ENCODE results near the gene ATXN1.

The ATXN1 gene

DNA sequence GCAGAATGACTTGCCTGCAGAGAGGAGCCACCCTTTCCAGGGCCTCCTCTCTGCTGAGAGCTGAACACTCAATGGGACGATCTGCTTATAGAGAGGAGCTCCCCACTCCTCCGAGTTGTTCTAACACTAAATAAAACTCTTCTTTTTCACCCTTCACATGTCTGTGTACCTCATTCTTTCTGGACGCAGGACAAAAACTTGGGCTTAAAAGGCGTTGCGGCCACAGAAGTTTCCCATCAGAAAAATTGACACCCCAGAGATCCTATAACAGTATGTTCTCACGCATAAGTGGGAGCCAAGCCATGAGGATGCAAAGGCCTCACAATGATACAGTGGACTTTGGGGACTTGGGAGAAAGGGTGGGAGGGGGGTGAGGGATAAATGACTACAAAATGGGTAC, 401.7 kb downstream of the ATXN1 start:
- H3K4me1 ChIP-seq (ENCODE audit: control insufficient read depth, low read length), result no peaks in the 10 kb centered on the region
- TF ChIP-seq EZH2phosphoT487 (IDR thresholded peaks at IDR 0.05; ENCODE audit: borderline replicate concordance, low read length), result no peak
- TF ChIP-seq, protein P1, sequence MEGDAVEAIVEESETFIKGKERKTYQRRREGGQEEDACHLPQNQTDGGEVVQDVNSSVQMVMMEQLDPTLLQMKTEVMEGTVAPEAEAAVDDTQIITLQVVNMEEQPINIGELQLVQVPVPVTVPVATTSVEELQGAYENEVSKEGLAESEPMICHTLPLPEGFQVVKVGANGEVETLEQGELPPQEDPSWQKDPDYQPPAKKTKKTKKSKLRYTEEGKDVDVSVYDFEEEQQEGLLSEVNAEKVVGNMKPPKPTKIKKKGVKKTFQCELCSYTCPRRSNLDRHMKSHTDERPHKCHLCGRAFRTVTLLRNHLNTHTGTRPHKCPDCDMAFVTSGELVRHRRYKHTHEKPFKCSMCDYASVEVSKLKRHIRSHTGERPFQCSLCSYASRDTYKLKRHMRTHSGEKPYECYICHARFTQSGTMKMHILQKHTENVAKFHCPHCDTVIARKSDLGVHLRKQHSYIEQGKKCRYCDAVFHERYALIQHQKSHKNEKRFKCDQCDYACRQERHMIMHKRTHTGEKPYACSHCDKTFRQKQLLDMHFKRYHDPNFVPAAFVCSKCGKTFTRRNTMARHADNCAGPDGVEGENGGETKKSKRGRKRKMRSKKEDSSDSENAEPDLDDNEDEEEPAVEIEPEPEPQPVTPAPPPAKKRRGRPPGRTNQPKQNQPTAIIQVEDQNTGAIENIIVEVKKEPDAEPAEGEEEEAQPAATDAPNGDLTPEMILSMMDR (IDR thresholded peaks at IDR 0.05; ENCODE audit: low read depth, low read length, poor library complexity, severe bottlenecking), result no peak

DNA sequence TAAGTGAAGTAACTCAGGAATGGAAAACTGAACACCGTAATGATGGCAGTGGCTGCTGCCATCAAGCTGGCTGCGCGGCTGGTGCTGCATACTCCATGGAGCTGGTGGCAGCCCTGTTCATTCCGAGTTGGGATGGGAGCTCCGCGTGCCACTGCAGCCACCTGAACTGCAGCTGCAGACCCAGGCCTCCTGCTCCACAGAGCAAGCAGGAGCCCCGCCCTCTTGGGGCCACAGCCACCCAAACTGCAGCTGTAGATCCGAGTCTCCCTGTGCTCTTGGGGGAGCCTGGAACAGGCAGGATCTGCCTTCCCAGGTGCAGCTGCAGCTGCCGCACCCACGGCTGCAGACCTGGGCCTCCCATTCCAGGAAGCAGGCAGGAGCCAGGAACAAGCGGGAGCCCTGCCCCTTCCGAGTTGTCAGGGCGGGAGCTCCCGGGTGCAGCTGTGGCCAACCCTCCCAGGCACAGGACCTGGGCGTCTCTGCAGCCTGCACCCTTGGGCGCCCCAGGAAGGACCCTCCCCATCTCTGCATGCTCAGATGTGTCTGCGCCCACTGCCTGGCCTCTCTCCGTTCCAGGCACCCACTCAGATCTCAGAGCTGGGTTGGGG, 402.6 kb downstream of the ATXN1 start:
- Histone ChIP-seq H3K36me3 (ENCODE audit: control insufficient read depth, low read length) (no peaks in the 10 kb centered on the region), H3K4me2 (ENCODE audit: low read length) (no peak overlapping the region), H3K79me2 (ENCODE audit: control insufficient read depth, low read length) (no peaks in the 10 kb centered on the region), H4K20me1 (ENCODE audit: control insufficient read depth, insufficient read depth, low read depth, low read length) (no peaks in the 10 kb centered on the region), H3K9me3 (ENCODE audit: control insufficient read depth, insufficient read depth, low read length) (no peaks in the 10 kb centered on the region), H3K27me3 (ENCODE audit: control insufficient read depth, low read length) (no peaks in the 10 kb centered on the region), H3K4me3 (ENCODE audit: low read length) (no peak overlapping the region), H3K27ac (ENCODE audit: low read depth, low read length) (no peak overlapping the region), H3K4me1 (ENCODE audit: control insufficient read depth, low read length) (no peaks in the 10 kb centered on the region), H3K9me2 (replicated peaks; ENCODE audit: control insufficient read depth, low read length) (no peaks in the 10 kb centered on the region), H3F3A (ENCODE audit: control insufficient read depth, insufficient read depth) (no peaks in the 10 kb centered on the region)
- TF ChIP-seq, protein P1 (IDR thresholded peaks at IDR 0.05; ENCODE audit: low read depth, low read length, poor library complexity, severe bottlenecking), result no peak
- TF ChIP-seq EZH2phosphoT487 (IDR thresholded peaks at IDR 0.05; ENCODE audit: borderline replicate concordance, low read length), result no peak

More for the DNA sequence above, 401.7 kb downstream of the ATXN1 start:
- Histone ChIP-seq H3K9me3 (ENCODE audit: control insufficient read depth, insufficient read depth, low read length) (no peaks in the 10 kb centered on the region), H3K4me3 (ENCODE audit: low read length) (no peak overlapping the region), H3K36me3 (ENCODE audit: control insufficient read depth, low read length) (no peaks in the 10 kb centered on the region), H3K4me2 (ENCODE audit: low read length) (no peak overlapping the region), H3K27ac (ENCODE audit: low read depth, low read length) (no peak overlapping the region), H3K9me2 (replicated peaks; ENCODE audit: control insufficient read depth, low read length) (no peaks in the 10 kb centered on the region), H3K27me3 (ENCODE audit: control insufficient read depth, low read length) (no peaks in the 10 kb centered on the region), H3K79me2 (ENCODE audit: control insufficient read depth, low read length) (no peaks in the 10 kb centered on the region), H3F3A (ENCODE audit: control insufficient read depth, insufficient read depth) (no peaks in the 10 kb centered on the region), H4K20me1 (ENCODE audit: control insufficient read depth, insufficient read depth, low read depth, low read length) (no peaks in the 10 kb centered on the region)

DNA sequence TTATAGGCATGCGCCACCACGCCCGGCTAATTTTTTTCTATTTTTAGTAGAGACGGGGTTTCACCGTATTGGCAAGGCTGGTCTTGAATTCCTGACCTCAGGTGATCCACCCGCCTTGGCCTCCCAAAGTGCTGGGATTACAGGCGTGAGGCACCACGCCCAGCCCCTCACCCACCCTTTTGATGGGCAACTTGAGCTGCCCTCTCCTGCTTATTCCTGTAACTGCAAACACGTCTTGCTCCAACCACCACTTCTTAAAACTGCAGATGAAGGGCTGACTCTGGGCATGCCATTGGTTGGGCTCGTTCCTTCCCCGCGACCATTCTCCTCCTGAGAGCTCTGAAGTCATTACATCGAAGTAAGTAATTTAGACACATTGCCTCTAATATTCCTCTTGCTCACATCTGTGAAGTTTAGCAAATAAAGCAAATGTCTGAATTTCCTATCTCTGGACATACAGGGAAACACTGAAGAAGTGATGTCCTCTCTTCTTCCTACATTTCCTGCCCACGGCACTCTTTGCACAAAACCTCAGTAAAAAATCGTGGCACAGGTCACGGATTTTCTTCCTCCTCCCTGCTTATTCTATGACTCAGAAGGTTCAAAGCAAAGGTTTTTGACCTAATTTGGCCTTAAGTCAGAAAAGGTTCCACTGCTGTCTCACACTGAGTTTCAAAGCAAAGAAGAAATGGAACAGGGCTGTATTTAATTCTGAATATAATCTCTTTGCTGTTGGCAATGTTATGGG, 405.4 kb downstream of the ATXN1 start:
- no peaks in the 10 kb centered on the region for H3K4me1 ChIP-seq (ENCODE audit: control insufficient read depth, low read length)
- H3K27me3 ChIP-seq (ENCODE audit: control insufficient read depth, low read length), result no peaks in the 10 kb centered on the region
- no peaks in the 10 kb centered on the region for H3K9me3 ChIP-seq (ENCODE audit: control insufficient read depth, insufficient read depth, low read length)
- no peaks in the 10 kb centered on the region for H3F3A ChIP-seq (ENCODE audit: control insufficient read depth, insufficient read depth)
- no peaks in the 10 kb centered on the region for H3K9me2 ChIP-seq (replicated peaks; ENCODE audit: control insufficient read depth, low read length)
- no peaks in the 10 kb centered on the region for H3K36me3 ChIP-seq (ENCODE audit: control insufficient read depth, low read length)
- H3K27ac ChIP-seq (ENCODE audit: low read depth, low read length), result no peak overlapping the region
- no peaks in the 10 kb centered on the region for H3K79me2 ChIP-seq (ENCODE audit: control insufficient read depth, low read length)
- H4K20me1 ChIP-seq (ENCODE audit: control insufficient read depth, insufficient read depth, low read depth, low read length), result no peaks in the 10 kb centered on the region
- H3K4me2 ChIP-seq (ENCODE audit: low read length), result no peak overlapping the region
- TF ChIP-seq, protein P1 (IDR thresholded peaks at IDR 0.05; ENCODE audit: low read depth, low read length, poor library complexity, severe bottlenecking), result no peak
- TF ChIP-seq EZH2phosphoT487 (IDR thresholded peaks at IDR 0.05; ENCODE audit: borderline replicate concordance, low read length), result no peak
- no peak overlapping the region for H3K4me3 ChIP-seq (ENCODE audit: low read length)
